HUES64 (cell line): ENCODE data around the gene PPP1R1A. TPM values are rescaled to one million over a fixed set of nuclear protein-coding genes. Genes with fewer than 3 reads are reported as not detected.
A peak's percentile ranks its signal among the peaks of the same experiment; 100 is the strongest.

Experiments
- H3K27ac ChIP-seq: 2 replicates; pipeline ENCODE4 v1.7.0; 2013; ENCODE audit warnings: low read depth, low read length, inconsistent platforms
- H3K27me3 ChIP-seq: 2 replicates; pipeline ENCODE4 v1.6.1; 2013; ENCODE audit warnings: mild to moderate bottlenecking, low read length; ENCODE audit not compliant: insufficient read depth
- H3K36me3 ChIP-seq: 2 replicates; pipeline ENCODE4 v1.6.1; 2013; ENCODE audit warnings: mild to moderate bottlenecking, low read length; ENCODE audit not compliant: insufficient read depth
- H3K4me1 ChIP-seq: 2 replicates; pipeline ENCODE4 v1.6.1; 2013; ENCODE audit warnings: mild to moderate bottlenecking, low read length, moderate library complexity; ENCODE audit not compliant: insufficient read depth
- H3K4me3 ChIP-seq: 2 replicates; pipeline ENCODE4 v1.5.1; 2013; ENCODE audit warnings: mild to moderate bottlenecking, low read length, moderate library complexity
- H3K9ac ChIP-seq: 2 replicates; pipeline ENCODE4 v1.6.1; 2013; ENCODE audit warnings: mild to moderate bottlenecking, low read depth, low read length
- H3K9me3 ChIP-seq: 2 replicates; pipeline ENCODE4 v1.6.1; 2013; ENCODE audit warnings: low read depth, low read length; ENCODE audit not compliant: insufficient read depth
- WGBS: fragments of 150-250, 120-280 bp; methylation state at CpG from one replicate; pipeline ENCODE4 v1.1.7; 2013; ENCODE audit warnings: missing lambda C conversion rate; 5-methylcytosine and 5-hydroxymethylcytosine counted together
- polyA plus RNA-seq, 2 experiments: library from polyadenylated mRNA; stranded (reverse); fragments of 50-300 nt; gene quantifications; one replicate each; pipeline ENCODE4 v1.2.3, GENCODE V29; 2013

PPP1R1A gene, protein sequence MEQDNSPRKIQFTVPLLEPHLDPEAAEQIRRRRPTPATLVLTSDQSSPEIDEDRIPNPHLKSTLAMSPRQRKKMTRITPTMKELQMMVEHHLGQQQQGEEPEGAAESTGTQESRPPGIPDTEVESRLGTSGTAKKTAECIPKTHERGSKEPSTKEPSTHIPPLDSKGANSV
- 12.9 TPM for polyA plus RNA-seq (2013, experiment 1 of 2)
- polyA plus RNA-seq (2013, experiment 2 of 2) = 15.8 TPM

- H3K4me1 ChIP-seq = peaks cover 23% of the 10 kb centered on the region
- H3K27me3 ChIP-seq = peaks cover 65% of the 10 kb centered on the region
- H3K36me3 ChIP-seq = no peaks in the 10 kb centered on the region
- peak within 1 kb of the TSS; percentile 72 for H3K4me3 ChIP-seq
- no peaks in the 10 kb centered on the region for H3K9me3 ChIP-seq
- H3K27ac ChIP-seq = no peak within 1 kb of the TSS
- 0 out of 2 replicates have a peak within 1 kb of the TSS, but pooled peaks have one; percentile 15 for H3K9ac ChIP-seq
- WGBS = under 1% methylated on average over 68 of the region's 77 CpGs
These were observed at the start of gene PPP1R1A for GRCh38 chr12:54588110-54588889. TSS of gene PPP1R1A (minus strand) at chr12:54588659. CDS start at chr12:54588488, 171 bp downstream.

GRCh38 chr12:54634795-54635194 lies 46.3 kb upstream of the PPP1R1A start, which contains the start of gene LACRT:
TSS of gene LACRT (minus strand) at chr12:54634895. CDS start at chr12:54634841, 54 bp downstream.
- H3K27ac ChIP-seq = no peak within 1 kb of the TSS
- no peaks in the 10 kb centered on the region for H3K4me1 ChIP-seq
- no peaks in the 10 kb centered on the region for H3K9me3 ChIP-seq
- no peaks in the 10 kb centered on the region for H3K36me3 ChIP-seq
- H3K9ac ChIP-seq = no peak within 1 kb of the TSS
- 78% methylated on average over 2 of the region's 2 CpGs for WGBS
- no peak within 1 kb of the TSS for H3K4me3 ChIP-seq
- H3K27me3 ChIP-seq = no peaks in the 10 kb centered on the region

DNA sequence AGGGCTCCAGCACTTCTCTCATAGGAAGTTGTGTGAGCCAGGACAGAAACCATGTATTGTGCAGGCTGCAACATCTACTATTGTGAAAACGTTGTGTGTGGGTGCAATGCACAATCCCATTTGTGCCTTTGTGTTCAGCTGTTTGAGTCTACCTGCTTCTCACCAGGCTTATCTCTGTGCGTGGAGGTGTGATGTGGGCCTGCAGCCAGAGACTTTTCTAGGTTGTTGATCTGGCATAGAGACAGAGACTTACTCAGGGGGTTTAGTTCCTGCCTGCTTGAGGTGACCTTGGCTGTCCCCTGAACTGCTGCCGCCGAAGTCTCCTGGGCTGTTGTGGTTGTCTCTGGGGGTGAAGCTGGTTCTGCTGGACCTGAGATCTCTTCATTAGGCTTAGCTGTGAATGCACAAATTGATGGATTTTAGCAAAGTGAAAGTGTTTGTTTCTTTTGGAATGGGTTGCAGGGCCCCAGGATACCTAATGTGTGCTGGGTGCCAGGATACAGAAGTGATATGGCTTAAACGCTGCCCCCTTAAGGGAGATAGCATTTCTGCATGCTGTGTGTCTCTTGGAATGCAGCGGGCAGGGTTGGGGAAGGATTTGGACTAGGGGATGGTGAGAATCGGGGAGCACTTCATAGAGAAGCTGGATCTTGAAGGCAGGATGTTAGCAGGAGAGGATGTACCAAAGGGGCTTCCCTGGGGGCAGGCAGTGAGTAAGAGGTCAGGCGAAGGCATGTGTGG lies 43.7 kb upstream of the PPP1R1A start:
- whole genome bisulfite sequencing = 81% methylated on average over 8 of the region's 8 CpGs
- no peaks in the 10 kb centered on the region for H3K27me3 ChIP-seq
- H3K36me3 ChIP-seq = no peaks in the 10 kb centered on the region
- no peak overlapping the region for H3K27ac ChIP-seq
- H3K4me3 ChIP-seq = no peak overlapping the region
- peaks cover 19% of the 10 kb centered on the region for H3K9me3 ChIP-seq
- no peak overlapping the region for H3K9ac ChIP-seq
- no peaks in the 10 kb centered on the region for H3K4me1 ChIP-seq

DNA sequence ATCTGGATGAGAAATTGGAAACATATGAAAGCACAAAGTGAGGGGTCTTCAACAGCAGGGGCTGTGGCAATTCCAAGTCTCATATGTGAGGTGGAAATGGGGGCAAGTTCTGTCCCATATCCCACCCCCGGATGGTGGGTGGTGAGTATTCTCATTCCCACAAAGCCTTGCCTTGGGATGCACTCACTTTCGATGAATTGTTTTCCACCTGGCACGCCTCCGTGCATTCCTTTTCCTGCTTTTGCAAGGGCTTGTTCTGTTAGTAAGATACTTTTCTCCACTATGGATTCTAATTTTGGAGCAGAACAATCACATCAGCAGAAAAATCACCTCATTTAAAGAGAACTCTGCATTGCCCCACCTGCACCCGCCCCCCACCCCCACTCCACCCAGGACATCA lies 43.1 kb upstream of the PPP1R1A start:
- Histone ChIP-seq H3K9ac (no peak overlapping the region), H3K4me3 (no peak overlapping the region), H3K27ac (no peak overlapping the region), H3K9me3 (peaks cover 23% of the 10 kb centered on the region), H3K36me3 (no peaks in the 10 kb centered on the region), H3K4me1 (no peaks in the 10 kb centered on the region), H3K27me3 (no peaks in the 10 kb centered on the region)
- 96% methylated on average over 4 of the region's 5 CpGs for WGBS

DNA sequence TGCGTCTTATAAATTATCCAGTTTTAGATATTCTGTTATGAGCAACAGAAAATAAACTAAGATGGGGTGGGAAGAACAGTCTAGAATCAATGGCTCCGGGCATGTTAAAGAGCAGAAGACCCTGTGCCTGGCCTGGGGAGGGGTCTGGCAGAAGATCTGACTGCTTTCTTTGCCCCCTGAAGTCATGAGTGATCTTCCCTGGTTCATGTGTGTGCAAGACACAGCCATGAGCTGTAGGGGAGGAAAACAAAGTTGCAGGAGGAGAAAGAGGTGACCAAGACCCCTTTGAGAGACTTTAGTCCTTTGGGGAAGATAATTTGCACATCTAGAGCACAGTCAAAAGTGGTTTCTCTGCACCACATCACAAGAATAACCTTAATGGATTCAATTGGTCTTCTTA lies 41.5 kb upstream of the PPP1R1A start:
- WGBS = 98% methylated on average over 2 of the region's 2 CpGs
- Histone ChIP-seq H3K27me3 (no peaks in the 10 kb centered on the region), H3K4me1 (no peaks in the 10 kb centered on the region), H3K4me3 (no peak overlapping the region), H3K9ac (no peak overlapping the region), H3K36me3 (no peaks in the 10 kb centered on the region), H3K9me3 (peaks cover 23% of the 10 kb centered on the region), H3K27ac (no peak overlapping the region)

GRCh38 chr12:54628186-54628846 lies 39.9 kb upstream of the PPP1R1A start:
- Histone ChIP-seq H3K27me3 (no peaks in the 10 kb centered on the region), H3K4me3 (no peak overlapping the region), H3K4me1 (no peaks in the 10 kb centered on the region), H3K9ac (no peak overlapping the region), H3K36me3 (no peaks in the 10 kb centered on the region), H3K27ac (no peak overlapping the region), H3K9me3 (peaks cover 23% of the 10 kb centered on the region)
- WGBS = 90% methylated on average over 3 of the region's 3 CpGs

DNA sequence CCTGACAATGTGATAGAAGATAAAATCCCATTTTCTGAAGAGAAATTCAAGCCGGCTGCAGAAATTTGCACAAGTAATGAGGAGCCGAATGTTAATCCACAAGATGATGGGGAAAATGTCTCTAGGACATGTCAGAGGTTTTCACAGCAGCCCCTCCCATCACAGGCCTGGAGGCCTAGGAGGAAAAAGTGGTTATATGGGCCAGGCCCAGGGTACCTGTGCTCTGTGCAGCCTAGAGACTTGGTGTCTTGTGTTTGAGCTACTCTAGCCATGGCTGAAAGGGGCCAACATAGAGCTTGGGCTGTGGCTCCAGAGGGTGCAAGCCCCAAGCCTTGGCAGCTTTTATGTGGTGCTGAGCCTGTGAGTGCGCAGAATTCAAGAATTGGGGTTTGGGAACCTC lies 38.8 kb upstream of the PPP1R1A start:
- Histone ChIP-seq H3K9me3 (peaks cover 23% of the 10 kb centered on the region), H3K9ac (no peak overlapping the region), H3K27ac (no peak overlapping the region), H3K27me3 (no peaks in the 10 kb centered on the region), H3K36me3 (no peaks in the 10 kb centered on the region), H3K4me1 (no peaks in the 10 kb centered on the region), H3K4me3 (no peak overlapping the region)
- WGBS = 94% methylated on average over 3 of the region's 3 CpGs

DNA sequence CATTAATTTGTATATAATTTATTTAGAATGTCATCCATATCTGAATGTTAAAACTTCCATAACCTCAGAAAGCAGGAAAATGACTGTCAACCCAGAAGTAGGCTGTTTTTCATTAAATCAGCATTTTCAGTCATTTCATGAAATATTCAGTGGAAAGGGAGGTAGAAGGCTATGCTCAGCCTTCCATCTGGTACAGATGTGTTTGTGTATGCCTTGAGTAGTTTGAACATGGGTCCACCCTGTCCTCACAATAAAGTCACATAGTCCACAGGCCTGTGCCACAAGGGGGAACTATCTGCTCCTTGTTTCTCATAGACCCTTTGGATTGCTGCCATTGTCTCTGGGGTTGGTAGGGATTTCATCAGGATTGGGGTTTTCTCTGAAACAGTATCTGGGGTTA lies 37.1 kb upstream of the PPP1R1A start:
- H3K9ac ChIP-seq = no peak overlapping the region
- no peaks in the 10 kb centered on the region for H3K36me3 ChIP-seq
- H3K27ac ChIP-seq = no peak overlapping the region
- H3K27me3 ChIP-seq = no peaks in the 10 kb centered on the region
- no peaks in the 10 kb centered on the region for H3K4me1 ChIP-seq
- H3K9me3 ChIP-seq = peaks cover 23% of the 10 kb centered on the region
- H3K4me3 ChIP-seq = no peak overlapping the region

DNA sequence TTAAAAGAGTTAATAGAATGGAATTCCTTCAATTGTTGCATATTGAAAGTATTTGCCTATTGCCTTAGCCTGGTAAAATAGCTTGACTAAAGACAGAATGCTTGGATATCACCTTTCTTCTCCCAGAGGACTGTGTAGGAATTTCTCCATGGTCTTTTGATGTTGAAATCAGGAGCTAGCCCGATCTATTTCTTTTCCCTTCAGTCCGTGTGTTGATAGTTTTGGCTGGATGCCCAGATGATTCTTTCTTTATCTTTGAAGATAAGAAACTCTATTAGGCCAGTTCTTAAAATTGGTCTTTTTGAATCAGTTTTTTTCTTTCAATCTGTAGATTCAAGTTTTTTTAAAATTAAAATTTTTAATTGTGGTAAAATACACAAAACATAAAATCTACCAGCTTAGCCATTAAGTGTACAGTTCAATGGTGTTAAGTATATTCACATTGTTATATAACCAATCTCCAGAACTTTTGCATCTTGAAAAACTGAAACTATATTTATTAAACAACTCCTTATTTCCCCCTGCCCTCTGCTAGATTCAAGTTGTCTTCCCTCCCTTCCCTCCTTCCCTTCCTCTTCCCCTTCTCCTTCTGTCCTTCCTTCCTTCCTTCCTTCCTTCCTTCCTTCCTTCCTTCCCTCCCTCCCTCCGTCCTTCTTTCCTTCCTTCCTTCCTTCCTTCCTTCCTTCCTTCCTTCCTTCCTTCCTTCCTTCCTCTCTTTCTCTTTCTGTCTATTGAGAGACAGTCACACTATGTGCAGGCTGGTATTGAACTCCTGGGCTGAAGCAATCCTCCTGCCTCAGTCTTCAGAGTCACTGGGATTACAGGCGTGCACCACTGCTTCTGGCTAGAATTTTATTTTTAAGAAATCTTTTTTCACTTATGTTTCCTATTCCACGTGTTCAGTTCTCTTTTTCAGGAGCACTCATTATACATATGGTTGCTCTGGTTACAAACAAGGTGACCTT lies 36.1 kb upstream of the PPP1R1A start:
- H3K9me3 ChIP-seq = peaks cover 23% of the 10 kb centered on the region
- no peaks in the 10 kb centered on the region for H3K27me3 ChIP-seq
- no peak overlapping the region for H3K4me3 ChIP-seq
- no peaks in the 10 kb centered on the region for H3K4me1 ChIP-seq
- H3K27ac ChIP-seq = no peak overlapping the region
- H3K36me3 ChIP-seq = no peaks in the 10 kb centered on the region
- H3K9ac ChIP-seq = no peak overlapping the region
- 82% methylated on average over 5 of the region's 5 CpGs for WGBS

GRCh38 chr12:54622463-54623183 lies 34.2 kb upstream of the PPP1R1A start:
- H3K4me3 ChIP-seq = no peak overlapping the region
- H3K4me1 ChIP-seq = no peaks in the 10 kb centered on the region
- H3K9ac ChIP-seq = no peak overlapping the region
- H3K9me3 ChIP-seq = peaks cover 8% of the 10 kb centered on the region
- H3K36me3 ChIP-seq = no peaks in the 10 kb centered on the region
- no peak overlapping the region for H3K27ac ChIP-seq
- H3K27me3 ChIP-seq = no peaks in the 10 kb centered on the region
